HCT116 (cell line): ENCODE measurements around the gene PLEK2. TPM values are rescaled to one million over a fixed set of nuclear protein-coding genes. Genes with fewer than 3 reads are reported as not detected.
"Not testable (repeated sequence)": the region's sequence is repeated elsewhere in the genome, so short reads cannot be mapped to it uniquely, and the experiment has no call there.

ENCODE experiments used
- ATAC-seq: fragments of 200-7000 bp; cut with Tn5 transposase; 2 replicates; pipeline ENCODE4 v1.9.1; 2020; ENCODE audit warnings: mild to moderate bottlenecking, moderate library complexity
- BruUV-seq: library from RNA; stranded (reverse); fragments of 400-500 nt; replicated peaks from 2 replicates; lab custom pipeline; 2021; lab: Mats Ljungman, UMichigan
- CTCF ChIA-PET: fragments of 300-600 bp; sonication (Branson Sonifier 250); formaldehyde crosslinking; loops from one replicate; lab custom pipeline; 2021; ENCODE audit warnings: antibody characterized with exemption; lab: Charles Lee
- POLR2A ChIA-PET: fragments of 300-600, 350-600 bp; sonication (Branson Sonifier 250); formaldehyde crosslinking; loops from one replicate; lab custom pipeline; 2021; ENCODE audit warnings: antibody characterized with exemption; lab: Charles Lee
- RAD21 ChIA-PET, 2 experiments: fragments of 300-600 bp; sonication (Branson Sonifier 250); formaldehyde crosslinking; loops; one replicate each; lab custom pipeline; 2023; ENCODE audit warnings: low total read pairs in 2 of 2; ENCODE audit not compliant: uncharacterized antibody in 2 of 2, unreplicated experiment in 2 of 2, low non-redundant PET in 1 of 2; lab: Charles Lee
- DNase-seq: peaks from one replicate; pipeline ENCODE4 v3.0.0-alpha.2; 2010; ENCODE audit warnings: low read depth, low spot score
- H2AFZ ChIP-seq: fragments of 200-600 bp; shearing (Covaris generic), sonication (generic); 2 replicates; pipeline ENCODE4 v1.6.1; 2017; ENCODE audit warnings: low read depth, mixed run types, mixed read lengths, antibody characterized with exemption, low read length; ENCODE audit not compliant: poor library complexity, severe bottlenecking
- H3K27ac ChIP-seq: 2 replicates; pipeline ENCODE4 v1.5.1; 2012; ENCODE audit warnings: low read depth, low read length
- H3K27me3 ChIP-seq: fragments of 200-600 bp; sonication (generic); 2 replicates; pipeline ENCODE4 v1.6.1; 2016; ENCODE audit warnings: mixed run types, low read length, mixed read lengths; ENCODE audit not compliant: insufficient read depth
- H3K36me3 ChIP-seq, 2 experiments: fragments of 200-500 bp in 1 of 2; fragments of 200-600 bp in 1 of 2; sonication (Bioruptor generic) in 1 of 2; sonication (generic) in 1 of 2; 2 replicates each; pipeline versions ENCODE4 v1.5.1 to v1.6.1; 2014 to 2016; ENCODE audit warnings: low read length in 2 of 2, inconsistent platforms in 1 of 2, mixed read lengths in 1 of 2, mixed run types in 1 of 2; ENCODE audit not compliant: insufficient read depth in 2 of 2, control insufficient read depth in 1 of 2
- H3K4me1 ChIP-seq, 2 experiments: fragments of 200-600 bp in 1 of 2; sonication (generic) in 1 of 2; 2 replicates each; pipeline versions ENCODE4 v1.5.1 to v1.6.1; 2012 to 2017; ENCODE audit warnings: low read length in 2 of 2, inconsistent platforms in 1 of 2, mild to moderate bottlenecking in 1 of 2, mixed read lengths in 1 of 2, mixed run types in 1 of 2, moderate library complexity in 1 of 2; ENCODE audit not compliant: insufficient read depth in 2 of 2, control insufficient read depth in 1 of 2
- H3K4me2 ChIP-seq: fragments of 200-600 bp; sonication (generic); 2 replicates; pipeline ENCODE4 v1.6.1; 2017; ENCODE audit warnings: mixed run types, low read length, mixed read lengths
- H3K4me3 ChIP-seq, 2 experiments: fragments of 200-600 bp in 1 of 2; sonication (generic) in 1 of 2; replicated peaks in 1 of 2; 2 replicates each; pipeline ENCODE4 v1.5.1; 2011 to 2016; ENCODE audit warnings: low read length in 2 of 2, control low read depth in 1 of 2, low read depth in 1 of 2, mild to moderate bottlenecking in 1 of 2, mixed read lengths in 1 of 2, mixed run types in 1 of 2
- H3K79me2 ChIP-seq: fragments of 200-600 bp; sonication (generic); 2 replicates; pipeline ENCODE4 v1.6.1; 2017; ENCODE audit warnings: mild to moderate bottlenecking, mixed run types, low read length, moderate library complexity, mixed read lengths; ENCODE audit not compliant: insufficient read depth
- H3K9ac ChIP-seq: fragments of 200-600 bp; sonication (generic); 2 replicates; pipeline ENCODE4 v1.6.1; 2016; ENCODE audit warnings: low read length, mixed read lengths
- H3K9me2 ChIP-seq: fragments of 200-600 bp; sonication (generic), shearing (Covaris generic); 2 replicates; pipeline ENCODE4 v1.6.1; 2017; ENCODE audit warnings: mixed run types, mild to moderate bottlenecking, moderate library complexity; ENCODE audit not compliant: insufficient read depth
- H3K9me3 ChIP-seq, 2 experiments: fragments of 200-500 bp in 1 of 2; fragments of 200-600 bp in 1 of 2; sonication (Bioruptor generic) in 1 of 2; sonication (generic) in 1 of 2; 2 replicates each; pipeline ENCODE4 v1.6.1; 2014 to 2017; ENCODE audit warnings: low read length in 2 of 2, mixed read lengths in 2 of 2, inconsistent platforms in 1 of 2, low read depth in 1 of 2, mild to moderate bottlenecking in 1 of 2, mixed run types in 1 of 2, moderate library complexity in 1 of 2; ENCODE audit not compliant: control insufficient read depth in 1 of 2, insufficient read depth in 1 of 2
- H4K20me1 ChIP-seq: fragments of 200-600 bp; sonication (generic), shearing (Covaris generic); 2 replicates; pipeline ENCODE4 v1.6.1; 2017; ENCODE audit warnings: mixed run types, mild to moderate bottlenecking, moderate library complexity; ENCODE audit not compliant: insufficient read depth
- ELF1 ChIP-seq: IDR thresholded peaks from 2 replicates; pipeline ENCODE4 v1.6.1; 2012; ENCODE audit warnings: low read depth, borderline replicate concordance
- FOSL1 ChIP-seq: IDR thresholded peaks from 2 replicates; pipeline ENCODE4 v1.6.1; 2012; ENCODE audit warnings: low read depth
- POLR2AphosphoS5 ChIP-seq: IDR thresholded peaks from 2 replicates; pipeline ENCODE4 v1.6.1; 2011; ENCODE audit warnings: mild to moderate bottlenecking, low read depth, low read length, moderate library complexity
- REST ChIP-seq: IDR thresholded peaks from 2 replicates; pipeline ENCODE4 v1.6.1; 2012; ENCODE audit warnings: low read depth
- TCF7L2 ChIP-seq: IDR thresholded peaks from 2 replicates; pipeline ENCODE4 v1.7.0; 2011; ENCODE audit warnings: borderline replicate concordance, inconsistent platforms; ENCODE audit not compliant: insufficient read depth, insufficient read length; ENCODE audit errors: extremely low read depth
- ZFX ChIP-seq: fragments of 450-650 bp; IDR thresholded peaks from 2 replicates; pipeline ENCODE4 v1.6.1; 2017
- ZNF274 ChIP-seq: fragments of 200-500 bp; sonication (Bioruptor generic); IDR thresholded peaks from 2 replicates; pipeline ENCODE4 v1.6.1; 2014; ENCODE audit warnings: mild to moderate bottlenecking, low read depth, low read length, inconsistent platforms
- intact Hi-C: fragments of 100-400 bp; cut with micrococcal nuclease; formaldehyde crosslinking; loops from 2 replicates; pipeline ENCODE4 v1.10.0; 2022
- total RNA-seq: library from RNA; stranded (reverse); gene quantifications from one replicate; pipeline ENCODE4 v1.2.1, GENCODE V29; 2021; ENCODE audit not compliant: unreplicated experiment

Gene PLEK2
- total RNA-seq, 1 experiment from 2014 or later, result 67.6 TPM

- DNase-seq, result no peak
- ChIA-PET POLR2A (no interaction called here), CTCF (interaction anchor here (1.2 to 3.8 kb wide), 2 partner anchors 11 to 251 kb away, joined by 3 to 19 read pairs; no protein-coding TSS in a partner anchor), RAD21 (no interaction called here)
- Histone ChIP-seq H3K4me3 (no peak overlapping the region), H3K4me1 (peaks cover 38 to 58% of the 10 kb centered on the region in 2 experiments), H3K27ac (no peak overlapping the region), H3K79me2 (peaks cover 4% of the 10 kb centered on the region; the same call in 1 of the 2 replicates), H4K20me1 (no peaks in the 10 kb centered on the region), H3K9ac (no peak overlapping the region), H3K27me3 (no peaks in the 10 kb centered on the region), H3K9me2 (no peaks in the 10 kb centered on the region), H3K36me3 (no peaks in the 10 kb centered on the region), H2AFZ (no peak overlapping the region), H3K4me2 (no peak overlapping the region), H3K9me3 (no peaks in the 10 kb centered on the region)
- BruUV-seq, result no TSS peak
- no peak for ATAC-seq
- intact Hi-C loops, result no loop called here
- TF ChIP-seq ELF1 (no peak), FOSL1 (no peak), TCF7L2 (no peak), ZFX (no peak), ZNF274 (no peak), REST (no peak), POLR2AphosphoS5 (no peak)
These were observed 4.1 kb upstream of the PLEK2 start for GRCh38 chr14:67416085-67416484.

GRCh38 chr14:67415610-67416009 is 3.6 kb upstream of the PLEK2 start:
- ATAC-seq, H3K4me2 ChIP-seq, H3K9me3 ChIP-seq, H3K9me2 ChIP-seq, intact Hi-C loops, H3K9ac ChIP-seq, H3K27ac ChIP-seq, H3K27me3 ChIP-seq, DNase-seq, H3K4me3 ChIP-seq, BruUV-seq, H4K20me1 ChIP-seq, POLR2A ChIA-PET, H3K36me3 ChIP-seq, H3K79me2 ChIP-seq, H2AFZ ChIP-seq, RAD21 ChIA-PET: not testable (repeated sequence)
- CTCF ChIA-PET, result interaction anchor here (3.8 kb wide), 1 partner anchor 12 kb away, joined by 19 read pairs; no protein-coding TSS in a partner anchor
- peaks cover 41 to 63% of the 10 kb centered on the region in 2 experiments for H3K4me1 ChIP-seq
